Activated CD4-positive, alpha-beta T cell treated with anti-CD3 and anti-CD28 coated beads, Interleukin-10, Interleukin-2, amounts not matched to agents 100 ng/mL and 50 ng/mL, durations not matched to agents 16 hours and 8 hours (primary cell): ENCODE measurements around the gene SPATA45.
"Not testable (repeated sequence)": the region's sequence is repeated elsewhere in the genome, so short reads cannot be mapped to it uniquely, and the experiment has no call there.

Experiments used
- DNase-seq: peaks from one replicate; pipeline ENCODE4 v3.0.0-alpha.2; 2020

The SPATA45 gene

DNA sequence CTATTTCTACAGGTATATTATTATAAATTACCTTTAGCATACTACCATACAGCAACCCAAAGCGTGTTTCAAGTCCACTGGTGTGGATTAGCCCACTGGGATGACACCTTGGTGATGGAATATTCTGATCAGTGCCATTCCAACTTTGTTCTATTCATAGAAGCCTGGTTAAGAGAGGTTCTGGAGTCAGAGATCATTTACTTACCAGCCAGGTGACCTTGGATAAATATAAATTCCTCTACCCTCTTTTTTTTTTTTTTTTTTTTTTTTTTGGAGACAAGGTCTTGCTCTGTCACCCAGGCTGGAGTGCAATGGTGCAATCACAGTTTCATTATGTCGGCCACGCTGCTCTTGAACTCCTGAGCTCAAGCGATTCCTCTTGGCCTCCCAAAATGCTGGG, at the start of gene SPATA45:
Gene SPATA45 (minus strand): TSS at position 101 of the 400 bp plus-strand sequence. CDS start 11,500 bp downstream, outside the sequence.
- DNase-seq = no peak

DNA sequence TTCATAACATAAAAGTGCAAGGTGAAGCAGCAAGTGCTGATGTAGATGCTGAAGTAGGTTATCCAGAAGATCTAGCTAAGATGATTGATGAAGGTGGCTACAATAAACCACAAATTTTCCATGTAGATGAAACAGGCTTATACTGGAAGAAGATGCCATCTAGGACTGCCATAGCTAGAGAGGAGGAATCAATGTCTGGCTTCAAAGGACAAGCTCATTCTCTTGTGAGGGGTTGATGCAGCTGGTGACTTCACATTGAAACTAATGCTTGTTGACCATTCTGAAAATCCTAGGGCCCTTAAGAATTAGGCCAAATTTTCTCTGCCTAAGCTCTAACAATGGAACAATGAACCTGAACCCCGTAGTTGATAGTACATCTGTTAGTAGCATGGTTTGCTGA, 44.7 kb upstream of the SPATA45 start:
- DNase-seq = no peak

GRCh38 chr1:212884592-212884991, 37.1 kb upstream of the SPATA45 start:
- no peak for DNase-seq

GRCh38 chr1:212879947-212880690, 32.7 kb upstream of the SPATA45 start:
- DNase-seq = no peak

DNA sequence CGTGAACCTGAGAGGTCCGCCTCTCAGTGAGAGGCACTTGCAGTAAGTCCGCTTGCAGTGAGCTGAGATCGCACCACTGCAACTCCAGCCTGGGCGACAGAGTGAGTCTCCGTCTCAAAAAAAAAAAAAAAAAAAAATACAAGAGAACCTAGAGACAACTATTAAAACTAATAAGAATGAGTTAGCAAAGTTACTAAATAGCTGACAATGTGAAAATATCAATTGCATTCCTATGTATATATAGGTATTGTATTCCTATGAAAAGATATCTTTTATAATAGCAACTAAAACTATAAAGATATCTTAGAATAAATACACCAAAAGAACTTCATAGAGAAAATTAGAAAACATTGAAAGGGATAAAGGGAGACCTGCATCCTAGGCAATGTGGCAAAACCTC, 31.0 kb upstream of the SPATA45 start:
- no peak for DNase-seq

GRCh38 chr1:212873518-212873917, 26.1 kb upstream of the SPATA45 start:
- DNase-seq = no peak

- no peak for DNase-seq
Measured at GRCh38 chr1:212871976-212872375, 24.5 kb upstream of the SPATA45 start.

DNA sequence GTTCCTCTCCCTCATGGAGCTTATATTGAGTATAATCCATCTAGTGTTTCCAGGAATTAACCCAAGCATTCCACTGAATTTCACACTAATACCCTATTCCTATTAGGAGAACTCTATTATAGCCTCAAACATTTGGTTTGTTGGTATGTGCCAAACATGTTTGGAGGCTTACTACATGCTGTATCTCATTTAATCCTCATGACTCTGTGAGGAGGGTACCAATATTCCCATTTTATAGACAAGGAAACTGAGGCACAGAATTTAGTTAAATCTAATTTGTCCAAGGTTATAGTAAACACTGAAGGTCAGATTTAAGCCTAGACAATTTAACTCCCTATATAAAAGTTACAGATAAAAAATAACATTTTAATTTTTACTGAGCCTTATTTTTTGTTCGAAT, 19.7 kb upstream of the SPATA45 start:
- DNase-seq = no peak

- no peak for DNase-seq
Measured at GRCh38 chr1:212864201-212864600, 16.8 kb upstream of the SPATA45 start.

DNA sequence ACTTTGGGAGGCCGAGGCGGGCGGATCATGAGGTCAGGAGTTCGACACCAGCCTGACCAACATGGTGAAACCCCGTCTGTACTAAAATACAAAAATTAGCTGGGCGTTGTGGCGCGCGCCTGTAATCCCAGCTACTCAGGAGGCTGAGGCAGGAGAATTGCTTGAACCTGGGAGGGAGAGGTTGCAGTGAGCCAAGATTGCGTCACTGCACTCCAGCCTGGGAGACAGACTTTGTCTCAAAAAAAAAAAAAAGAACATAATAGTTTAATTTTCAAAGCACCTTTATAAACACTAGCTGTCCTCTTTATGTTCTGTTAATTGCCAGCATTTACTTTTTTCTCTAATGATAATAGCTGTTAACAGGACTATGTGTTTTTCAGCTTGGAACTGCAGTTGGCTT, 15.9 kb upstream of the SPATA45 start:
- DNase-seq = not testable (repeated sequence)

DNA sequence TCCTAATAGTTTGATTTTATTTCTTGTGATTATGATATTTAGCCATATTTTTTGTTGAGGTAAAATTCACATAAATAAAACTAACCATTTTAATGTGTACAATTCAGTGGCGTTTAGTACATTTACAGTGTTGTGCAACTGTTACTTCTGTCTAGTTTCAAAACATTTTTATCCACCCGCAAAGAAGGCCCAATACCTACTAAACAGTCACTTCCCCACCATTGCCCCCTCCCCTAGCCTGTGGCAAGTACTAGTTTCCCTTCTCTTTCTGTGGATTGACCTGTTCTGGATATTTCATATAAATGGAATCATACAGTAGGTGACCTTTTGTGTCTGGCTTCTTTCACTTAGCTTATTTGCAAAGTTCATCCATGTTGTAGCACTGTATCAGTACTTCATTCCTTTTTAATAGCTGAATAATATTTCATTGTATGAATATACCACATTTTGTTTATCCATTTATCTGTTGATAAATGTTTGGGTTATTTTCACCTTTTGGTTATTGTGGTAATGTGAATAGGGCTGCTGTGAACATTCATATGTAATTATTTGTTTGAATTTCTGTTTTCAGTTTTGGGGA, 14.8 kb upstream of the SPATA45 start:
- no peak for DNase-seq

GRCh38 chr1:212860713-212861581, 13.5 kb upstream of the SPATA45 start:
- DNase-seq = no peak

DNA sequence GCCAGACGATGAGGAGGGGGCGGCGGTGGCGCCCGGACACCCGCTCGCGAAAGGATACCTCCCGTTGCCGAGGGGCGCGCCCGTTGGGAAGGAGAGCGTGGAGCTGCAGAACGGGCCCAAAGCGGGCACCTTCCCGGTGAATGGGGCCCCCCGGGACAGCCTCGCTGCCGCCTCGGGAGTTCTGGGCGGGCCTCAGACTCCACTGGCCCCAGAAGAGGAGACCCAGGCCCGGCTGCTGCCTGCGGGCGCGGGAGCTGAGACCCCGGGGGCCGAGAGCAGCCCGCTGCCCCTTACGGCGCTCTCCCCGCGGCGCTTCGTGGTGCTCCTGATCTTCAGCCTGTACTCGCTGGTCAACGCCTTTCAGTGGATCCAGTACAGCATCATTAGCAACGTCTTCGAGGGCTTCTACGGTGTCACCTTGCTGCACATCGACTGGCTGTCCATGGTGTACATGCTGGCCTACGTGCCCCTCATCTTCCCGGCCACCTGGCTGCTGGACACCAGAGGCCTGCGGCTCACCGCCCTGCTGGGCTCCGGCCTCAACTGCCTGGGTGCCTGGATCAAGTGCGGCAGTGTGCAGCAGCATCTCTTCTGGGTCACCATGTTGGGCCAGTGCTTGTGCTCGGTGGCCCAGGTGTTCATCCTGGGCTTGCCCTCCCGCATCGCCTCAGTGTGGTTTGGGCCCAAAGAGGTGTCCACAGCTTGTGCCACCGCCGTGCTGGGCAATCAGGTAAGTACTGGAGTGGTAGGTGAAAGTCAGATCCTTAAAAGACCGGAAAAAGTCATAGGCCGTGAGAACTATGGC, 11.2 kb upstream of the SPATA45 start:
- DNase-seq = peak; percentile 35

GRCh38 chr1:212857992-212858460, 10.6 kb upstream of the SPATA45 start, which contains the start of gene FLVCR1:
Gene FLVCR1, plus strand, starts transcription at chr1:212858275. Its CDS starts 178 bp downstream, at chr1:212858453.
- DNase-seq = peak; percentile 99

GRCh38 chr1:212856755-212857154, 9.3 kb upstream of the SPATA45 start:
- no peak for DNase-seq

DNA sequence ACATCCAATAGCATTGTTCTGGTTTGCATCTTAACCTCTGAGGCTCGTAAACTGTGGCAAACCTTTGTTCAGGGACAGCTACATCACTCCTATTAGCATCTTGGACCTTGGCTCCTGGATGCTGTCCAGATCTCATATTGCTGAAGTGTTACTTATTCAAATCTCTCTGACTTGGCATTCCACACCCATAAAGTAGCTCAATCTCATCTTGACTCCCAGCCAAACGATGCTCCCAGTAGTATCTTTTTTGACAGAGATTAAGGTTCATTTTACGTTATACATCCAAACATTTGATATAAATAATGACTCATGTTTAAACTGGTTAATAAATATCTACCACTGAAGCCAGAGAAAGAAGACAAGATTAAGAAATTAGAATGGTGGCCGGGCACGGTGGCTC, 6.2 kb upstream of the SPATA45 start:
- no peak for DNase-seq

DNA sequence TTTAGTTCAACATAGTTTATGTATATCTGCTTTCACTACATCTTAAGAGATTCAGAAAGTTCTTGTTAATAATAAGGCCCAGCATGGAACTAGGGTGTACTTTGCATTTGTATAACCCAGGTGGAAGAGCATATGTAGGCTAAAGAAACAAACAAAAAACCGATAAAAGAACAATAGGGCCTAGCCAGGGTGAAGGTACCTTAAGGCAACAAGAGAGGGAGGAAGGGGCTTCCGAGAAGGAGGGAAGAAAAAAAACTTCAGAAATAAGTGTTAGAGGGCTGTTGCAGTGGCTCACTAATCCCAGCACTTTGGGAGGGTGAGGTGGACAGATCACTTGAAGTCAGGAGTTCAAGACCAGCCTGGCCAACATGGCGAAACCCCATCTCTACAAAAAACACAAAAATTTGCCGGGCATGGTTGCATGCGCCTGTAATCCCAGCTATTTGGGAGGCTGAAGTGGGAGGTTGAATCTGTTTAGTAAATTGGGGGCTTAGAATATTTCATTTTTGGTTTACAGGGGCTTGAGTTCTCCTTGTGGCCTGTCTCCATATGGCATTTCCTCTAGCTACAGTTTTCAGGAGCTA, 4.7 kb upstream of the SPATA45 start:
- DNase-seq = no peak

GRCh38 chr1:212844521-212844920, 2.9 kb downstream of the SPATA45 start:
- DNase-seq = not testable (repeated sequence)

DNA sequence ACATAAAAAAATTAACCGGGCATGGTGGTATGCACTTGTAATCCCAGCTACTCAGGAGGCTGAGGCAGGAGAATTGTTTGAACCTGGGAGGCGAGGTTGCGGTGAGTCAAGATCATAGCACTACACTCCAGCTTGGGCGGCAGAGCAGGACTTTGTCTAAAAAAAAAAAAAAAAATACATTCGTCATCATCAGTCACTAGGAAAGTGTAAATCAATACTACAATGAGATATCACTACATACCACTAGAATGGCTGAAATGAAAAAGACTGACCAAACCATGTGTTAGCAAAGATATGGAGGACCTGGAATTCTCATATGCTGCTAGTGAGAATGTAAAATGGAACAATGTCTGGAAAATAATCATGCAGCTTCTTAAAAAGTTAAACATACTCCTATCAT, 9.3 kb downstream of the SPATA45 start:
- no peak for DNase-seq

- DNase-seq = peak; percentile 18
Measured at GRCh38 chr1:212833211-212834207, 13.9 kb downstream of the SPATA45 start.

- no peak for DNase-seq
Measured at GRCh38 chr1:212828395-212828794, 19.1 kb downstream of the SPATA45 start.
